ENCODE results near the gene CPNE9. TPM values are rescaled to one million over a fixed set of nuclear protein-coding genes. Genes with fewer than 3 reads are reported as not detected.
A peak's percentile ranks its signal among the peaks of the same experiment; 100 is the strongest.

The CPNE9 gene
- total and polyA plus RNA-seq, 5 experiments from 2014 or later, result 0.55 TPM; not detected in 4

- ATAC-seq (no peak), DNase-seq (no peak)
- Mint-ChIP-seq H3K9me3 (no peaks in the 10 kb centered on the region), H3K4me1 (peaks cover 35 to 60% (median 60%) of the 10 kb centered on the region in 4 donors), H3K4me3 (no peak overlapping the region), H3K27me3 (no peaks in the 10 kb centered on the region), H3K27ac (no peak overlapping the region), H3K36me3 (peaks cover 0 to 16% (median 3%) of the 10 kb centered on the region in 3 donors)
- POLR2A ChIA-PET, result interaction anchor here (1.1 to 1.6 kb wide), 2 partner anchors 15 to 128 kb away, joined by 3 to 5 read pairs; partner anchors contain the start of genes ARPC4, MTMR14 and TADA3
Measured at GRCh38 chr3:9777694-9778021, 74.0 kb downstream of the CPNE9 start.

GRCh38 chr3:9778143-9779074 is 74.8 kb downstream of the CPNE9 start:
- no peak for DNase-seq
- Mint-ChIP-seq H3K36me3 (peaks cover 0 to 20% (median 6%) of the 10 kb centered on the region in 3 donors), H3K4me3 (peak overlapping the region in 4 of 10 donors; percentile 51 to 84 (median 71)), H3K4me1 (peaks cover 35 to 65% (median 63%) of the 10 kb centered on the region in 4 donors), H3K9me3 (no peaks in the 10 kb centered on the region), H3K27me3 (no peaks in the 10 kb centered on the region), H3K27ac (peak overlapping the region in 4 of 10 donors; percentile 14 to 90 (median 58))
- POLR2A ChIA-PET, result interaction anchor here (1.6 kb wide), 1 partner anchor 15 kb away, joined by 5 read pairs; the partner anchor contains the start of genes ARPC4 and TADA3
- ATAC-seq, result no peak

- Mint-ChIP-seq H3K27me3 (no peaks in the 10 kb centered on the region), H3K36me3 (peaks cover 0 to 24% (median 9%) of the 10 kb centered on the region in 3 donors), H3K4me1 (peaks cover 35 to 65% (median 63%) of the 10 kb centered on the region in 4 donors), H3K27ac (peak overlapping the region in 5 of 10 donors; percentile 36 to 90 (median 73)), H3K9me3 (no peaks in the 10 kb centered on the region), H3K4me3 (peak overlapping the region in 9 of 10 donors; percentile 44 to 84 (median 71))
- ATAC-seq (no peak), DNase-seq (no peak)
- POLR2A ChIA-PET, result no interaction called here
Measured at GRCh38 chr3:9779075-9779593, 75.5 kb downstream of the CPNE9 start.

Other genes starting within 250 kb of the CPNE9 start
- not detected for gene LHFPL4, start 150.0 kb upstream of the CPNE9 start, total RNA-seq
- gene LHFPL4, start 150.0 kb upstream of the CPNE9 start, polyA plus RNA-seq, result under 1 TPM in 2 of 3 donors, not detected in 1; 0.06 to 0.14 TPM
- 10 to 100 TPM; 94.0 to 97.8 TPM for gene MTMR14, start 54.3 kb upstream of the CPNE9 start, total RNA-seq
- gene MTMR14, start 54.3 kb upstream of the CPNE9 start, polyA plus RNA-seq, result 10 to 100 TPM; 52.8 to 58.9 (median 57.9) TPM
- gene BRPF1, start 27.9 kb downstream of the CPNE9 start, total RNA-seq, result 10 to 100 TPM; 41.2 to 43.9 TPM
- 10 to 100 TPM in 2 of 3 donors, 1 to 10 TPM in 1; 8.8 to 24.9 (median 10.8) TPM for gene BRPF1, start 27.9 kb downstream of the CPNE9 start, polyA plus RNA-seq
- 10 to 100 TPM; 25.7 to 27.0 TPM for gene OGG1, start 46.1 kb downstream of the CPNE9 start, total RNA-seq
- 10 to 100 TPM; 15.3 to 20.7 (median 18.0) TPM for gene OGG1, start 46.1 kb downstream of the CPNE9 start, polyA plus RNA-seq
- gene CAMK1, start 66.1 kb downstream of the CPNE9 start, total RNA-seq, result under 1 TPM; 0.31 to 0.96 TPM
- gene CAMK1, start 66.1 kb downstream of the CPNE9 start, polyA plus RNA-seq, result 1 to 10 TPM in 2 of 3 donors, under 1 TPM in 1; 0.17 to 1.1 (median 1.1) TPM
- gene TADA3, start 88.6 kb downstream of the CPNE9 start, total RNA-seq, result 10 to 100 TPM; 33.3 to 35.9 TPM
- gene TADA3, start 88.6 kb downstream of the CPNE9 start, polyA plus RNA-seq, result 10 to 100 TPM; 38.2 to 51.2 (median 44.1) TPM
- gene ARPC4, start 89.2 kb downstream of the CPNE9 start, total RNA-seq, result 100 to 1,000 TPM; 134 to 146 TPM
- gene ARPC4, start 89.2 kb downstream of the CPNE9 start, polyA plus RNA-seq, result 100 to 1,000 TPM; 201 to 229 (median 225) TPM
- 10 to 100 TPM; 64.5 to 65.6 TPM for gene TTLL3, start 106.4 kb downstream of the CPNE9 start, total RNA-seq
- 1 to 10 TPM; 1.3 to 2.5 (median 2.2) TPM for gene TTLL3, start 106.4 kb downstream of the CPNE9 start, polyA plus RNA-seq
- 10 to 100 TPM; 44.0 to 52.8 TPM for gene RPUSD3, start 140.2 kb downstream of the CPNE9 start, total RNA-seq
- 10 to 100 TPM; 55.6 to 62.4 (median 59.1) TPM for gene RPUSD3, start 140.2 kb downstream of the CPNE9 start, polyA plus RNA-seq
- under 1 TPM in 1 of 2 experiments, not detected in 1; 0.31 TPM for gene CIDEC, start 176.4 kb downstream of the CPNE9 start, total RNA-seq
- under 1 TPM in 1 of 3 donors, not detected in 2; 0.26 TPM for gene CIDEC, start 176.4 kb downstream of the CPNE9 start, polyA plus RNA-seq
- 10 to 100 TPM; 38.0 to 40.4 TPM for gene JAGN1, start 186.8 kb downstream of the CPNE9 start, total RNA-seq
- gene JAGN1, start 186.8 kb downstream of the CPNE9 start, polyA plus RNA-seq, result 10 to 100 TPM; 38.4 to 48.5 (median 39.8) TPM
- 1 to 10 TPM in 1 of 2 experiments, under 1 TPM in 1; 0.88 to 1.3 TPM for gene IL17RE, start 199.0 kb downstream of the CPNE9 start, total RNA-seq
- under 1 TPM in 2 of 3 donors, not detected in 1; 0.16 to 0.64 TPM for gene IL17RE, start 199.0 kb downstream of the CPNE9 start, polyA plus RNA-seq
- under 1 TPM; 0.39 to 0.66 TPM for gene IL17RC, start 213.3 kb downstream of the CPNE9 start, total RNA-seq
- gene IL17RC, start 213.3 kb downstream of the CPNE9 start, polyA plus RNA-seq, result 10 to 100 TPM in 1 of 3 donors, 1 to 10 TPM in 2; 9.5 to 10.0 (median 9.8) TPM
- gene CRELD1, start 230.0 kb downstream of the CPNE9 start, total RNA-seq, result 10 to 100 TPM; 53.4 to 58.3 TPM
- 10 to 100 TPM; 25.5 to 33.3 (median 29.2) TPM for gene CRELD1, start 230.0 kb downstream of the CPNE9 start, polyA plus RNA-seq
- 1 to 10 TPM; 5.5 to 6.3 TPM for gene PRRT3, start 248.6 kb downstream of the CPNE9 start, total RNA-seq
- 1 to 10 TPM; 2.2 to 4.4 (median 3.1) TPM for gene PRRT3, start 248.6 kb downstream of the CPNE9 start, polyA plus RNA-seq